K562 (cell line): ENCODE data around the gene RHOB. TPM values are rescaled to one million over a fixed set of nuclear protein-coding genes. Genes with fewer than 3 reads are reported as not detected.

Experiments
- ATAC-seq: fragments of 200-7000 bp; cut with Tn5 transposase; 3 replicates; pipeline ENCODE4 v1.9.1; 2020; ENCODE audit warnings: moderate library complexity
- BruUV-seq: library from RNA; stranded (reverse); fragments of 400-500 nt; replicated peaks from 2 replicates; lab custom pipeline; 2021; lab: Mats Ljungman, UMichigan
- CTCF ChIA-PET: fragments of 300-600 bp; formaldehyde crosslinking; extraction: SDS; loops from one replicate; lab custom pipeline; 2021; ENCODE audit warnings: low intra/inter-chr PET ratio; lab: Yijun Ruan, JAX
- POLR2A ChIA-PET: fragments of 300-600, 350-650 bp; sonication (Branson Sonifier 250); formaldehyde crosslinking; extraction: SDS; loops from one replicate; lab custom pipeline; 2021; ENCODE audit warnings: antibody characterized with exemption, inconsistent platforms; lab: Yijun Ruan, JAX
- DNase-seq, 4 experiments: peaks; one replicate each; pipeline versions ENCODE4 v3.0.0 to v3.0.0-alpha.2; 2011 to 2018; ENCODE audit warnings: low spot score in 3 of 4, mixed read lengths in 3 of 4; ENCODE audit errors: extremely low read depth in 1 of 4
- FAIRE-seq: peaks from 2 replicates; lab custom pipeline; 2011; peaks lifted over from hg19 to GRCh38; lab: Jason Lieb, UNC
- H2AFZ ChIP-seq: 2 replicates; pipeline ENCODE4 v1.6.0; 2011; ENCODE audit warnings: low read depth, low read length, control low read depth, inconsistent platforms
- H3K27ac ChIP-seq: fragments of 200-600 bp; 3 replicates; pipeline ENCODE4 v1.8.0; 2011; ENCODE audit warnings: low read depth, mild to moderate bottlenecking, control low read depth, inconsistent platforms, low read length, moderate library complexity, mixed read lengths; ENCODE audit errors: extremely low read depth
- H3K27me3 ChIP-seq, 2 experiments: fragments of 300-600 bp in 1 of 2; 2 replicates in 1 of 2; 3 replicates in 1 of 2; pipeline versions ENCODE4 v1.6.0 to v1.8.0; 2011; ENCODE audit warnings: inconsistent platforms in 2 of 2, low read length in 2 of 2, mild to moderate bottlenecking in 1 of 2, mixed read lengths in 1 of 2, moderate library complexity in 1 of 2; ENCODE audit not compliant: control insufficient read depth in 2 of 2, insufficient read depth in 2 of 2
- H3K36me3 ChIP-seq: fragments of 300-600 bp; 3 replicates; pipeline ENCODE4 v1.8.0; 2011; ENCODE audit warnings: mild to moderate bottlenecking, low read length, inconsistent platforms; ENCODE audit not compliant: control insufficient read depth, insufficient read depth
- H3K4me1 ChIP-seq, 2 experiments: fragments of 200-600 bp in 1 of 2; replicated peaks in 1 of 2; 2 replicates in 1 of 2; 3 replicates in 1 of 2; pipeline versions ENCODE4 v1.5.1 to v1.8.0; 2011; ENCODE audit warnings: inconsistent platforms in 2 of 2, low read length in 2 of 2, mild to moderate bottlenecking in 1 of 2, mixed read lengths in 1 of 2, moderate library complexity in 1 of 2; ENCODE audit not compliant: control insufficient read depth in 2 of 2, insufficient read depth in 2 of 2
- H3K4me2 ChIP-seq: 2 replicates; pipeline ENCODE4 v1.6.1; 2011; ENCODE audit warnings: low read length, control low read depth, inconsistent platforms, mixed read lengths; ENCODE audit not compliant: insufficient read depth
- H3K4me3 ChIP-seq: fragments of 200-600 bp; sonication (generic), shearing (Covaris generic); 2 replicates; pipeline ENCODE4 v1.5.1; 2016; ENCODE audit warnings: control low read depth, inconsistent platforms
- H3K79me2 ChIP-seq: fragments of 200-600 bp; 3 replicates; pipeline ENCODE4 v1.8.0; 2011; ENCODE audit warnings: low read length, inconsistent platforms; ENCODE audit not compliant: control insufficient read depth, insufficient read depth
- H3K9ac ChIP-seq, 2 experiments: 2 replicates each; pipeline versions ENCODE4 v1.6.0 to v1.6.1; 2011; ENCODE audit warnings: low read depth in 2 of 2, low read length in 2 of 2, control low read depth in 1 of 2, inconsistent platforms in 1 of 2, mild to moderate bottlenecking in 1 of 2, mixed read lengths in 1 of 2; ENCODE audit not compliant: insufficient read depth in 1 of 2
- H3K9me1 ChIP-seq: one replicate; pipeline ENCODE4 v1.6.0; 2011; ENCODE audit warnings: inconsistent platforms, mild to moderate bottlenecking, low read length, moderate library complexity; ENCODE audit not compliant: control insufficient read depth, insufficient read depth
- H3K9me3 ChIP-seq: replicated peaks from 2 replicates; pipeline ENCODE4 v1.5.1; 2011; ENCODE audit warnings: low read depth, low read length, inconsistent platforms; ENCODE audit not compliant: control insufficient read depth, insufficient read depth
- H4K20me1 ChIP-seq: replicated peaks from 2 replicates; pipeline ENCODE4 v1.6.1; 2011; ENCODE audit warnings: low read length, inconsistent platforms, mixed read lengths; ENCODE audit not compliant: control insufficient read depth, insufficient read depth
- FOSL1 ChIP-seq: fragments of 200-800 bp; sonication (Bioruptor generic); conservative IDR thresholded peaks from 2 replicates; pipeline ENCODE4 v1.6.1; 2016; ENCODE audit warnings: missing genetic modification characterization, missing compliant biosample characterization
- FOXA3 ChIP-seq, 2 experiments: fragments of 450-650 bp in 1 of 2; sonication (generic) in 1 of 2; formaldehyde crosslinking; IDR thresholded peaks in 1 of 2; conservative IDR thresholded peaks in 1 of 2; 2 replicates each; pipeline versions ENCODE4 v1.4.0 to v1.8.0; 2020 to 2022; ENCODE audit warnings: mild to moderate bottlenecking in 2 of 2, missing genetic modification reagents in 1 of 2
- TAF1 ChIP-seq: IDR thresholded peaks from 2 replicates; pipeline ENCODE4 v1.6.1; 2011; ENCODE audit warnings: mild to moderate bottlenecking, low read length, moderate library complexity; ENCODE audit not compliant: insufficient read depth, control insufficient read depth, severe bottlenecking; ENCODE audit errors: extremely low read depth
- TAF9B ChIP-seq: fragments of 450-650 bp; IDR thresholded peaks from 2 replicates; pipeline ENCODE4 v1.6.1; 2018; ENCODE audit warnings: mild to moderate bottlenecking; ENCODE audit not compliant: partially characterized antibody
- TFAP4 ChIP-seq: sonication (generic); formaldehyde crosslinking; IDR thresholded peaks from 2 replicates; pipeline ENCODE4 v1.8.0; 2022; ENCODE audit warnings: missing genetic modification reagents, mild to moderate bottlenecking, moderate library complexity, borderline replicate concordance
- ZNF644 ChIP-seq: fragments of 200-800 bp; sonication (Bioruptor generic); IDR thresholded peaks from 2 replicates; pipeline ENCODE4 v1.6.1; 2016; ENCODE audit warnings: low read depth, missing genetic modification characterization, missing compliant biosample characterization
- WGBS: fragments of 100-300 bp; shearing (Covaris generic); methylation state at CpG from one replicate; pipeline ENCODE4 v1.1.6; 2016; ENCODE audit warnings: low coverage, mixed read lengths; ENCODE audit not compliant: insufficient coverage; ENCODE audit errors: missing lambda C conversion rate; 5-methylcytosine and 5-hydroxymethylcytosine counted together
- in situ Hi-C: fragments of 300-500 bp; cut with MboI; formaldehyde crosslinking; loops from 4 replicates; pipeline ENCODE4 v1.15.0; 2018; ENCODE audit warnings: inconsistent platforms, mixed read lengths
- intact Hi-C: fragments of 100-400 bp; cut with micrococcal nuclease; formaldehyde crosslinking; loops from 2 replicates; pipeline ENCODE4 v1.14.2; 2022
- polyA plus RNA-seq, 8 experiments: library from polyadenylated mRNA; depleted of rRNA in 4 of 8; stranded (reverse) in 5 of 8; unstranded in 3 of 8; fragments of >200 nt; fragmentation: Nextera tagmentation in 2 of 8; fragmentation: Illumina TruSeq in 1 of 8; extraction: Ambion mirVana in 2 of 8; extraction: Trizol in 1 of 8; gene quantifications; 2 replicates each; pipeline versions ENCODE4 v1.2.1 to v1.2.3, GENCODE V29; 2011 to 2014; ENCODE audit warnings: inconsistent platforms in 1 of 8, missing spikeins in 1 of 8
- total RNA-seq, 7 experiments: library from RNA; depleted of rRNA in 6 of 7; stranded (reverse); fragments of >200 nt in 6 of 7; fragmentation: Illumina TruSeq in 2 of 7; extraction: Trizol in 2 of 7; gene quantifications; 2 replicates each; pipeline versions ENCODE4 v1.2.1 to v1.2.3, GENCODE V29; 2011 to 2021; ENCODE audit warnings: low replicate concordance in 1 of 7

Gene RHOB
- total and polyA plus RNA-seq, 9 of the 15 experiments (the other 6 are each of a cell fraction or from before 2014, with no cell fraction given) = 0.07 to 4.8 (median 1.1) TPM

GRCh38 chr2:20432714-20433113 is 14.2 kb upstream of the RHOB start:
- no peak for DNase-seq
- BruUV-seq = no TSS peak
- H3K27me3 ChIP-seq = peaks cover 4 to 11% of the 10 kb centered on the region in 2 experiments; a peak in 2 of 5 replicates
- H3K4me1 ChIP-seq = peaks cover 6 to 29% of the 10 kb centered on the region in 2 experiments; a peak in 4 of 5 replicates
- no peak for TF ChIP-seq FOXA3 (CRISPR knock-in tag; conservative IDR thresholded peaks at IDR 0.05 in 1 of 2, IDR thresholded peaks at IDR 0.05 in 1 of 2)
- FAIRE-seq = no peak
- no peaks in the 10 kb centered on the region for H3K79me2 ChIP-seq
- ChIA-PET CTCF (no interaction called here), POLR2A (interaction anchor here (0.6 to 1.2 kb wide), 3 partner anchors 9 to 75 kb away, joined by 3 read pairs; partner anchors contain the start of gene RHOB)
- ATAC-seq = no peak
- no peak overlapping the region for H3K4me2 ChIP-seq
- no peak overlapping the region for H3K4me3 ChIP-seq
- no peak overlapping the region for H2AFZ ChIP-seq
- no peak overlapping the region for H3K27ac ChIP-seq
- no peaks in the 10 kb centered on the region for H3K9me3 ChIP-seq
- H4K20me1 ChIP-seq = no peaks in the 10 kb centered on the region
- WGBS = 20% methylated on average over 5 of the region's 5 CpGs
- intact Hi-C loops = no loop called here
- H3K9ac ChIP-seq = no peak overlapping the region
- no peaks in the 10 kb centered on the region for H3K9me1 ChIP-seq
- in situ Hi-C loops = loop anchor here (25.0 kb wide), 1 partner anchor 505 kb away; no protein-coding TSS in a partner anchor
- H3K36me3 ChIP-seq = no peaks in the 10 kb centered on the region

- ChIA-PET CTCF (no interaction called here), POLR2A (interaction anchor here (0.9 to 1.2 kb wide), 3 partner anchors 9 to 41 kb away, joined by 3 read pairs; partner anchors contain the start of gene RHOB)
- no peak overlapping the region for H3K4me3 ChIP-seq
- no peak overlapping the region for H2AFZ ChIP-seq
- no peaks in the 10 kb centered on the region for H3K9me3 ChIP-seq
- in situ Hi-C loops = loop anchor here (25.0 kb wide), 1 partner anchor 504 kb away; no protein-coding TSS in a partner anchor
- no TSS peak for BruUV-seq
- H3K9me1 ChIP-seq = no peaks in the 10 kb centered on the region
- H3K79me2 ChIP-seq = no peaks in the 10 kb centered on the region
- intact Hi-C loops = no loop called here
- no peaks in the 10 kb centered on the region for H3K36me3 ChIP-seq
- TF ChIP-seq TFAP4 = no peak
- TF ChIP-seq FOSL1 = no peak
- no peak for TF ChIP-seq ZNF644 (tag)
- TF ChIP-seq TAF9B = no peak
- no peak for TF ChIP-seq TAF1
- peaks cover 6 to 29% of the 10 kb centered on the region in 2 experiments; a peak in 4 of 5 replicates for H3K4me1 ChIP-seq
- ATAC-seq (no peak), FAIRE-seq (no peak), DNase-seq (no peak)
- WGBS = 42% methylated on average over 7 of the region's 7 CpGs
- H3K27me3 ChIP-seq = peaks cover 4 to 11% of the 10 kb centered on the region in 2 experiments; a peak in 2 of 5 replicates
- H3K9ac ChIP-seq = no peak overlapping the region
- H3K4me2 ChIP-seq = no peak overlapping the region
- H3K27ac ChIP-seq = no peak overlapping the region
- no peaks in the 10 kb centered on the region for H4K20me1 ChIP-seq
Measured at GRCh38 chr2:20433249-20433648, 13.6 kb upstream of the RHOB start.
